NT2/D1 (cell line): ENCODE data around the gene B4GALT1.
"Not testable (repeated sequence)": the region's sequence is repeated elsewhere in the genome, so short reads cannot be mapped to it uniquely, and the experiment has no call there.

Experiments
- DNase-seq: peaks from one replicate; pipeline ENCODE4 v3.0.0-alpha.2; 2011; ENCODE audit warnings: low read depth, low spot score
- H3K27me3 ChIP-seq: 2 replicates; pipeline ENCODE4 v1.6.0; 2011; ENCODE audit warnings: mild to moderate bottlenecking; ENCODE audit not compliant: insufficient read length, insufficient read depth
- H3K36me3 ChIP-seq: 2 replicates; pipeline ENCODE4 v1.6.1; 2011; ENCODE audit warnings: mild to moderate bottlenecking, low read length, mixed read lengths; ENCODE audit not compliant: insufficient read depth, insufficient read length
- H3K4me1 ChIP-seq: 2 replicates; pipeline ENCODE4 v1.5.1; 2011; ENCODE audit not compliant: insufficient read depth, insufficient read length
- H3K4me3 ChIP-seq: 2 replicates; pipeline ENCODE4 v1.5.1; 2011; ENCODE audit warnings: low read depth; ENCODE audit not compliant: insufficient read length
- H3K9ac ChIP-seq: 2 replicates; pipeline ENCODE4 v1.6.0; 2011; ENCODE audit warnings: low read depth; ENCODE audit not compliant: insufficient read length
- H3K9me3 ChIP-seq: 2 replicates; pipeline ENCODE4 v1.5.1; 2011; ENCODE audit warnings: mild to moderate bottlenecking, low read length; ENCODE audit not compliant: insufficient read depth
- SUZ12 ChIP-seq: IDR thresholded peaks from 2 replicates; pipeline ENCODE4 v1.6.1; 2011; ENCODE audit not compliant: insufficient read length, insufficient read depth; ENCODE audit errors: extremely low read depth
- YY1 ChIP-seq: IDR thresholded peaks from 2 replicates; pipeline ENCODE4 v1.6.1; 2011; ENCODE audit not compliant: insufficient read length, insufficient read depth
- ZNF274 ChIP-seq: IDR thresholded peaks from 2 replicates; pipeline ENCODE4 v1.6.1; 2011; ENCODE audit warnings: mild to moderate bottlenecking, low read depth, low read length

B4GALT1 gene

DNA sequence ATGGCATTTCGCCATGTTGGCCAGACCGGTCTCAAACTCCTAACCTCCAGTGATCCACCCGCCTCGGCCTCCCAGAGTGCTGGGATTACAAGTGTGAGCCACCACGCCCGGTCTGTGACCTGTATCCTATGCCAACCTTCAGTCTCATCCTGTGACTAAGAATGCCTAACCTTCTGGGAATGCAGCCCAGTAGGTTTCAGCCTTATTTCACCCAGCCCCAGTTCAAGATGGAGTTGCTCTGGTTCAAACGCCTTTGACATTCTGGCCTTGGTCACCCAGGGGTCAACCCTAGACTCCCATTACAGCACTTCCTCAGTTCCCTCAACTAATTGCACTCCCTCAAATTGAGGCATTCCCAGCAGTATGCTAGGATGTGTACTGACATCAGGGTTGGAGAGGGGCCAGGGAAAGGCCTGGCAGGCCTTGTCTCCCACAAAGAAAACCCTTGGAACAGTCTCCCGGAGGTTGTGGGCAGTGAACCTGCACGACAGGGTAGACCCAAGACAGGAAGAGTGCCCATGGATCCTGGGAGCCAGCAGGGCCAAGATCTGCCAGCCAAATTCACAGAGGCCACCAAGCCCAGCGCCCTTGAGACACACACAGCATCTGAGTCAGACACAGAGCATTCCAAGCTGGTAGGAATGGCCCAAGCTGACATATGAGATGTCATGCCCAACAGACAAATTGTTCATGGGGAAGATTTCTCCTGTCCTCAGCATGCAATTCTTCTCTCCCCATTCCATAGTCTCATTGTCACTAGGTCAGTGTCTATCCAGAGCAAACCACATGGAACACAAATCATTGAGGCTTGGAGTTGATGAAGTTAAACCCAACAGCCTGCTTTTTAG is 65.8 kb downstream of the B4GALT1 start:
- TF ChIP-seq YY1 (no peak), SUZ12 (no peak)
- Histone ChIP-seq H3K4me1 (peaks cover 5% of the 10 kb centered on the region), H3K4me3 (no peak overlapping the region), H3K9me3 (no peaks in the 10 kb centered on the region), H3K36me3 (no peaks in the 10 kb centered on the region), H3K9ac (no peak overlapping the region), H3K27me3 (no peaks in the 10 kb centered on the region)
- no peak for DNase-seq

DNA sequence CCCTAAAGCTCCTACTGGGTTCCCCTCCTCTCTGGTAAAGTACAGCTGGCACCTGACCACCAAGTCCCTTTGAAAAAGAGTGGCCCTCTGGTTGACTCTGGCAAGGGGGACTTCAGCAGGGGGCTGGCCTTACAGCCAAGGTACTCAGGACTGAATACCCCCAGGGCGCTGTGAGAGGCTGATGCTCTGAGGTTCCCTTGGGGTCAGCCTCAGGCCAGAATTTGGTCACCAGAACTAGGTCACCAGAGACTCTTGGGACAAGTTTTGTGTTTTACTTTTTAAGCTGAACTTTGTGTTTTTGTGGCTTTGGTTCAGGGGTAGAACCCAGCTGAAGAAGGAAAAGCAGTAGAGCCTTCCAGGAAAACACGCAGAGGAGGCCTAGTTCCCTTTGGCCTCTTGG is 67.4 kb downstream of the B4GALT1 start:
- no peaks in the 10 kb centered on the region for H3K36me3 ChIP-seq
- H3K4me1 ChIP-seq, result peaks cover 5% of the 10 kb centered on the region

DNA sequence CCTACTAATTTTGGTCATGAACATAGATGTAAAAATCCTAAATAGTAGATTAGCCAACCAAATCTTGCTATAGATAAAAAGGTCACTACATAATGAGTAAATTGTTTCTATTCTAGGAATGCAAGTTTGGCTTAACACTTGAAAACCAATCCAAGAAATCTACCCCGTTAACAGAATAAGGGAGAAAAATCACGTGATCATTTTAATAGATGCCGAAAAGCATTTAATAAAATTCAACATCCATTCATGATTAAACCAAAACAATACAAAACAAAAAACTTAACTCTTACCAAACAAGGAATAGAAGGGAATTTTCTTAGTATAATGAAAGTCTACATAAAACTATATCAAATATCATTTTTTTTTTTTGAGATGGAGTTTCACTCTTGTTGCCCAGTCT is 69.9 kb downstream of the B4GALT1 start:
- TF ChIP-seq ZNF274 (no peak), YY1 (no peak), SUZ12 (no peak)
- Histone ChIP-seq H3K27me3 (no peaks in the 10 kb centered on the region), H3K9ac (no peak overlapping the region), H3K36me3 (no peaks in the 10 kb centered on the region), H3K4me3 (no peak overlapping the region), H3K9me3 (no peaks in the 10 kb centered on the region), H3K4me1 (no peaks in the 10 kb centered on the region)
- no peak for DNase-seq

More for the DNA sequence above, 67.4 kb downstream of the B4GALT1 start:
- H3K9ac ChIP-seq, result no peak overlapping the region
- no peak overlapping the region for H3K4me3 ChIP-seq
- no peaks in the 10 kb centered on the region for H3K27me3 ChIP-seq
- no peak for DNase-seq
- TF ChIP-seq ZNF274, result no peak
- no peak for TF ChIP-seq YY1
- TF ChIP-seq SUZ12, result no peak
- no peaks in the 10 kb centered on the region for H3K9me3 ChIP-seq

DNA sequence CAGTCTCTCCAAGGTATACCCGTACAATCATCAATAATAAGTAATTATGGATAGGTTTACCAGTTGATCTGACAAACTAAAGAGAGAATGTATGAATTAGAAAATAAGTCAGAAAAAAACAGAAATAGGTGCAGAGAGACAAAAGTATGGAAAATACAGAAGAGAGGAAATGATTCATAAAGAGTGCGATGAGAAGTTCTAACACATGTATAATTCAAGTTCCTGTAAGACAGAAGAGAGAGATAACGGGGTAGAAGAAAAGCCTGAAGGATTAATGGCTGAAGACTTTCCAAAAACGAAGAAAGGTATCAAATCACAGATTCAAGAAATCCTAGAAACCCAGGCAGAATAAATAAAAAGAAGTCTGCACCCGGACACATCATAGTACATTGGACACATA is 74.5 kb downstream of the B4GALT1 start:
- H3K4me1 ChIP-seq, result no peaks in the 10 kb centered on the region
- H3K27me3 ChIP-seq, result no peaks in the 10 kb centered on the region
- H3K9me3 ChIP-seq, result no peaks in the 10 kb centered on the region
- H3K36me3 ChIP-seq, result no peaks in the 10 kb centered on the region
- no peak for TF ChIP-seq ZNF274
- TF ChIP-seq YY1, result no peak
- no peak for TF ChIP-seq SUZ12
- no peak overlapping the region for H3K9ac ChIP-seq
- DNase-seq, result no peak
- H3K4me3 ChIP-seq, result no peak overlapping the region

DNA sequence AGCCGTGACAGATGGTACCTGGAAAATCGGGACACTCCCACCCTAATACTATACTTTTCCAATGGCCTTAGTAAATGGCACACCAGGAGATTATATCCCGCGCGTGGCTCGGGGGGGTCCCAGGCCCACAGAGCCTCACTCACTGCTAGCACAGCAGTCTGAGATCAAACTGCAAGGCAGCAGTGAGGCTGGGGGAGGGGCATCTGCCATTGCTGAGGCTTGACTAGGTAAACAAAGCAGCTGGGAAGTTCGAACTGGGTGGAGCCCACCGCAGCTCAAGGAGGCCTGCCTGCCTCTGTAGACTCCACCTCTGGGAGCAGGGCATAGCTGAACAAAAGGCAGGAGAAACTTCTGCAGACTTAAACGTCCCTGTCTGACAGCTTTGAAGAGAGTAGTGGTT is 81.5 kb downstream of the B4GALT1 start:
- DNase-seq, H3K27me3 ChIP-seq, H3K4me3 ChIP-seq, H3K9ac ChIP-seq, H3K36me3 ChIP-seq, H3K4me1 ChIP-seq: not testable (repeated sequence)
- H3K9me3 ChIP-seq, result peaks cover 15% of the 10 kb centered on the region; the same call in 1 of the 2 replicates

DNA sequence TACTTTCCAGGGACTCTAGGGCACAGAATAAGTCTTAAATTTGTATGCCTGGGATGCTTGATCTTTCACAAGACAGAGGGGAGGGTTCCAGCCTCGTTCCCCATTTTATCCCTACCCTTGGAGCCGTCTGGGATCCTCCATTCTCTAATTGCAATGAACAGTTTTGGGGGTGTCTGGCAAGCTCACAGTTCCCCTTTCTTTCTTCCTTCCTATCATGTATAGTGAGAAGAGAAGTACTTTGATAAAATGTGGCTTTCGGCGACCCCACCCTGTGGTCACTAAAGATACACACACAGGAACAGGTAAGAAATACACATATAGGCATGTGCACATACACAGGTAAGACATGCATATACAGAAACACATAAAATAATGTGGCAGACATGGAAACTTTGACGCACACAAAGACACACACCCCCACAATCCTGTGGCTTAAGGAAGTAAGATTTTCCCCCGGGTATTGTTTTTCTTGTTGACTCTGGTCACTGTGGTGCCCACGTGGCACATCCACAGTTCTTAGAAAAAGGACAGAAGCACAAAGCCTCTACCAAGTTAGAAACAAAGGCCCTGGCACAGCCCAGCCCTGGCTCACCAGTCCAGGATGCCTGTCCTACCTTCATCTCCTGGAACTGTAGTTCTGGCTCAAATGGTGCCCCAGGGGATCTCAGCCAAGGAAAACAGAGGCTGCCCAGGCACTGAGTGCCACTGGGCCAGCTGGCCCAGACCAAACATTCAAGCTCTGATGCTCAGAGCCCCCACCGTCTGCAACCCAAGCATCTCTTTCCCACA is 84.4 kb downstream of the B4GALT1 start:
- no peak overlapping the region for H3K9ac ChIP-seq
- no peaks in the 10 kb centered on the region for H3K4me1 ChIP-seq
- no peak for DNase-seq
- no peak overlapping the region for H3K4me3 ChIP-seq
- TF ChIP-seq SUZ12 (no peak), YY1 (no peak), ZNF274 (no peak)
- H3K36me3 ChIP-seq, result no peaks in the 10 kb centered on the region
- peaks cover 15% of the 10 kb centered on the region; the same call in 1 of the 2 replicates for H3K9me3 ChIP-seq
- H3K27me3 ChIP-seq, result no peaks in the 10 kb centered on the region

DNA sequence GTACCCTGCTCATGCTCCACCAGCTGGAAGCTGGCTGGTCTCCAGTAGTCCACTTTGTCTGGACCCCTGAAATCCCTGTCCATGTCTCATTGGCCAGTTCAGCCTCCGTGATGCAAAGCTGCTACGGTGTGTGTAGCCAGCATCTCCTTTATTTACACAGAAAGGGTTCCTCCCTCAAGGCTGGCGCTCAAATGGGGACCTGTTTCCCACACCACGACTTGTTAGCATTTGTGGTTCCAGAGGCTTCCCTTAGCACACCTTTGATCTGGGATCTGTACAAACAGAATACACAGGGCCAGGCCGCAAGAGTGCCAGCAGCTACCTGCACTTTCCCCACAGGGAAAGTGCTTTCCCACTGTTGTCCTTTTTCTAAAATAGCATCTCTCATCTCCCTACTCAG is 85.0 kb downstream of the B4GALT1 start:
- H3K4me3 ChIP-seq, result no peak overlapping the region
- H3K27me3 ChIP-seq, result no peaks in the 10 kb centered on the region
- no peaks in the 10 kb centered on the region for H3K36me3 ChIP-seq
- no peak for DNase-seq
- H3K4me1 ChIP-seq, result no peaks in the 10 kb centered on the region
- TF ChIP-seq YY1 (no peak), ZNF274 (no peak), SUZ12 (no peak)
- H3K9ac ChIP-seq, result no peak overlapping the region
- H3K9me3 ChIP-seq, result peaks cover 15% of the 10 kb centered on the region; the same call in 1 of the 2 replicates
